DMS 273 (cell line): ENCODE measurements around the gene KIF12.
A peak's percentile ranks its signal among the peaks of the same experiment; 100 is the strongest.
"Not testable (repeated sequence)": the region's sequence is repeated elsewhere in the genome, so short reads cannot be mapped to it uniquely, and the experiment has no call there.

Experiments used
- DNase-seq: peaks from one replicate; lab custom pipeline; 2025; ENCODE audit not compliant: unreplicated experiment; lab: John Stamatoyannopoulos, UW

Gene KIF12

GRCh38 chr9:114049441-114050225 lies 49.5 kb downstream of the KIF12 start:
- no peak for DNase-seq

GRCh38 chr9:114048533-114049415 lies 50.3 kb downstream of the KIF12 start:
- DNase-seq: no peak

GRCh38 chr9:114047717-114048116 lies 51.4 kb downstream of the KIF12 start:
- peak; percentile 43 for DNase-seq

GRCh38 chr9:114046875-114047274 lies 52.2 kb downstream of the KIF12 start:
- DNase-seq: no peak

- DNase-seq: no peak
Observed at GRCh38 chr9:114046237-114046755, 52.8 kb downstream of the KIF12 start.

GRCh38 chr9:114043660-114044059 lies 55.4 kb downstream of the KIF12 start:
- not testable (repeated sequence) for DNase-seq
